Pancreas (tissue), 10 donors: ENCODE results near the gene WDR7. TPM values are rescaled to one million over a fixed set of nuclear protein-coding genes. Genes with fewer than 3 reads are reported as not detected.

Source experiments
- ATAC-seq, 4 donors: fragments of 200-7000 bp; cut with Tn5 transposase; one replicate each; pipeline versions ENCODE4 v1.8.0 to v1.9.1; 2020; ENCODE audit warnings: mild to moderate bottlenecking in 4 of 4, moderate library complexity in 4 of 4
- DNase-seq, 6 donors: peaks; one replicate each; pipeline ENCODE4 v3.0.0-alpha.2; 2020
- FAIRE-seq: peaks from 2 replicates; lab custom pipeline; 2012; peaks lifted over from hg19 to GRCh38; lab: Jason Lieb, UNC
- H3K27ac ChIP-seq, 4 donors: fragments of 200-600 bp; sonication (generic); 1 replicate in 3 of 4; 2 replicates in 1 of 4; pipeline versions ENCODE4 v1.5.0 to v1.8.0; 2020
- H3K27me3 ChIP-seq, 4 donors: fragments of 200-600 bp; one replicate each; pipeline ENCODE4 v1.8.0; 2021
- H3K36me3 ChIP-seq, 3 donors: fragments of 200-600 bp; sonication (generic) in 1 of 3; one replicate each; pipeline versions ENCODE4 v1.5.0 to v1.8.0; 2020 to 2021
- H3K4me1 ChIP-seq, 3 donors: fragments of 200-600 bp; one replicate each; pipeline ENCODE4 v1.8.0; 2021
- H3K4me3 ChIP-seq, 4 donors: fragments of 200-600 bp; sonication (generic) in 2 of 4; one replicate each; pipeline versions ENCODE4 v1.5.0 to v1.8.0; 2020 to 2021
- H3K9me3 ChIP-seq, 4 donors: fragments of 200-600 bp; one replicate each; pipeline ENCODE4 v1.8.0; 2021
- WGBS, 2 donors: extraction: QIAGEN DNeasy Blood & Tissue Kit; methylation state at CpG; one replicate each; pipeline ENCODE4 v1.1.7; 2013; 5-methylcytosine and 5-hydroxymethylcytosine counted together
- intact Hi-C, 3 donors: fragments of 100-400 bp; cut with DNase I; formaldehyde crosslinking; loops; one replicate each; pipeline versions ENCODE4 v1.11.1 to v1.14.2; 2022
- polyA plus RNA-seq, 2 donors: library from polyadenylated mRNA; stranded (reverse); fragments of 200-250 nt; gene quantifications; one replicate each; pipeline ENCODE4 v1.2.3, GENCODE V29; 2013
- total RNA-seq, 6 donors: library from RNA; stranded (reverse); fragmentation: NEBNext Ultra II Directional in 4 of 6; extraction: Animal tissue kit (Norgen Biotek cat#: 25700) in 4 of 6; gene quantifications; one replicate each; pipeline versions ENCODE4 v1.2.1 to v1.2.4, GENCODE V29; 2021 to 2023
- TF ChIP-seq, protein P1 (sequence below), 4 donors: fragments of 200-600 bp; sonication (generic) in 3 of 4; IDR thresholded peaks; one replicate each; pipeline versions ENCODE4 v1.5.0 to v1.8.0; 2021; ENCODE audit warnings: antibody characterized with exemption in 4 of 4
- donor health status: healthy with polysubstance abuse.
- donor health status: DM: no; HTN: no; CAD: no; lungs with moderate emphysema.
- donor health status: DM: no; HTN: no; CAD: no.
- donor health status: control.
- donor health status: control.
- donor health status: Bipolar disorder and iron deficiency.
- donor health status: DM: yes; HTN: yes; CAD: no.
- donor health status: DM: no; HTN: no; CAD: no.
- donor health status: DM: no; HTN: no; CAD: no.
- donor health status: DM: yes; HTN: yes; CAD: no.

WDR7 gene
- total and polyA plus RNA-seq, 8 donors = 2.5 to 14.4 (median 10.3) TPM

DNA sequence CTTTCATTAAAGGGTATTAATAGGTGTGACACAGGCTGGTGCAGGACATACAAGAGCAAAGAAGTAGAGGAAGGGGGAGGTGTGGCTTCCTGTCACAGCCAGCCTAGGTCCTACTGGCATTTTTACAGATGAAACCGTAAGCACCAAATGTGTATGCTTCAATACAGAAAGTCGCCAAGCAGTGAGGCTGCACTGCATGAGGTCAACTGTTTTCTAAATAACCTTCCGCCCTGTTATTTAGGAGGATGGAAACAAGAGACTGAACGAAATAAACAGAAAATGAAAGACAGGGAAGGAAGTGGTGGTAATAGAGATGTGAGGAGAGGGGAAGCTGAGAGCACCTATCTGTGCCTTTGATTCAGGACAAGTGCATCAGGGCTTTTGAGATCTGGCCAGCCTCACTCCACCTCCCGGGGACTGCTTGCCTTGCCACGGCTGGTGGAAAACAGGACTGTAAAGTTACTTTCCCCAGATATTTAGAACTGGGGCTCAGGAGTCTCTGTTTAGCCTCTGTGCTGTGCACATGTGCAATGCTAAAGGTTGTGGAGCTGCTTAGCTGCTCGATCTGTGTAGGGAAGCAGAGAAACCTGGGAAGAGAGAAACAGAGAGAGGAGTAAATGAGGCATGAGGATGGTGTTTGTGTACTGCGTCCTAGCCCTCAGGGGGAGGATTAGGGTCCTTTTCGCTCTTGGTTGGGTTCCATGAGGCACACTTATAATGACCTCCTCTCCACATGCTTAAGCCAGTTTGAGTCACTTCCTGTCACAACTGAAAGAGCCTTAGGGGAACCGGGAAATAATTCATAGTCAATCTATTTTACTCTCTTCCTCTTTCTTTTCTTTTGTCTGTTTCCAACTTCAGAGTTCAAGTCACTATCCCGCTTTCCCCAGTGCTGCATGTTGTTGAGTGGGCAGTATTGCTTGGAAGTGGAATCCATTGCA lies 433.4 kb downstream of the WDR7 start:
- Histone ChIP-seq H3K9me3 (no peaks in the 10 kb centered on the region), H3K4me3 (no peak overlapping the region), H3K36me3 (no peaks in the 10 kb centered on the region), H3K4me1 (no peaks in the 10 kb centered on the region), H3K27ac (no peak overlapping the region), H3K27me3 (no peaks in the 10 kb centered on the region)
- DNase-seq = no peak
- TF ChIP-seq, protein P1, sequence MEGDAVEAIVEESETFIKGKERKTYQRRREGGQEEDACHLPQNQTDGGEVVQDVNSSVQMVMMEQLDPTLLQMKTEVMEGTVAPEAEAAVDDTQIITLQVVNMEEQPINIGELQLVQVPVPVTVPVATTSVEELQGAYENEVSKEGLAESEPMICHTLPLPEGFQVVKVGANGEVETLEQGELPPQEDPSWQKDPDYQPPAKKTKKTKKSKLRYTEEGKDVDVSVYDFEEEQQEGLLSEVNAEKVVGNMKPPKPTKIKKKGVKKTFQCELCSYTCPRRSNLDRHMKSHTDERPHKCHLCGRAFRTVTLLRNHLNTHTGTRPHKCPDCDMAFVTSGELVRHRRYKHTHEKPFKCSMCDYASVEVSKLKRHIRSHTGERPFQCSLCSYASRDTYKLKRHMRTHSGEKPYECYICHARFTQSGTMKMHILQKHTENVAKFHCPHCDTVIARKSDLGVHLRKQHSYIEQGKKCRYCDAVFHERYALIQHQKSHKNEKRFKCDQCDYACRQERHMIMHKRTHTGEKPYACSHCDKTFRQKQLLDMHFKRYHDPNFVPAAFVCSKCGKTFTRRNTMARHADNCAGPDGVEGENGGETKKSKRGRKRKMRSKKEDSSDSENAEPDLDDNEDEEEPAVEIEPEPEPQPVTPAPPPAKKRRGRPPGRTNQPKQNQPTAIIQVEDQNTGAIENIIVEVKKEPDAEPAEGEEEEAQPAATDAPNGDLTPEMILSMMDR (IDR thresholded peaks at IDR 0.05) = no peak
- no peak for FAIRE-seq
- intact Hi-C loops = no loop called here
- ATAC-seq = peak in 1 of 4 donors; percentile 32
- WGBS, 2 donors = 52 to 63% methylated on average over 11 of the region's 11 CpGs

DNA sequence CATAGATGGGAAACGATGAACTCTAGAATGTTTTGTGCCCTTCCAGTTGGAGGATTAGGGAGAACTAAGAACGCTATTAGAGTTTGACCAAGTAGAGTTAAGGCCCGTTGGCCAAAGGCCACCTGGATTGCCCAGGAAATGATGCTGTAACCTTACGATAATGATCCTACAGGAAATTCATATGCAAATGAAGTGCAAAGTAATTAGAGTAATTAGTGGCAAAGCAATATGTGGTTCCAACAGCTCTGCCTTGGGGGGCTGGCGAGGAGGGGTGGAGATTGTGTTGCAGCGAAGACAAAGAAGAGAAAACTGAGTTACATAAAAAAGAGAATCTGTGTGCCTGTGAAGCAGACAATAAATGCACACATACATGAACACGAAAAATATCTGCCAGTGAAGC lies 434.2 kb downstream of the WDR7 start:
- Histone ChIP-seq H3K27ac (no peak overlapping the region), H3K27me3 (no peaks in the 10 kb centered on the region), H3K9me3 (no peaks in the 10 kb centered on the region), H3K4me1 (no peaks in the 10 kb centered on the region), H3K36me3 (no peaks in the 10 kb centered on the region), H3K4me3 (no peak overlapping the region)
- TF ChIP-seq, protein P1 (IDR thresholded peaks at IDR 0.05) = no peak
- intact Hi-C loops = no loop called here
- WGBS, 2 donors = 60 to 70% methylated on average over 7 of the region's 7 CpGs
- DNase-seq = no peak
- ATAC-seq = no peak
- FAIRE-seq = no peak

DNA sequence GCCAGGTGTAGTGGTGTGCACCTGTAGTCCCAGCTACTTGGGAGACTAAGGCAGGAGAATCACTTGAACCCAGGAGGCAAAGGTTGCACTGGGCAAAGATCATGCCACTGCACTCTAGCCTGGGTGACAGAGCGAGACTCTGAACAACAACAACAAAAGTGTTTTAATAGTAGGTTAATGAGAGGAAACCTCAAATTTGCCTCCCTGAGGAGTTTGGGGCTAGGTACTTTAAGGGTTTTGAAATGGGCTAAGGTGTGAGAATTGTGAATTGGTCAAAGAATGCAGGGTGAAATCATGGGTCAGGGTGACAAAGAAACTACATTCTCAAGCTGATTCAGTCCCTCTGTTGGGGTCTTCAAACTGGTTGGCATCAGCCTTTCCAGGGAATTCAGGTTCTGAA lies 435.0 kb downstream of the WDR7 start:
- 73 to 90% methylated on average over 1 of the region's 1 CpG for WGBS, 2 donors

More for the DNA sequence above, 435.0 kb downstream of the WDR7 start:
- no peak for ATAC-seq
- FAIRE-seq = no peak
- Histone ChIP-seq H3K9me3 (no peaks in the 10 kb centered on the region), H3K27ac (no peak overlapping the region), H3K4me1 (no peaks in the 10 kb centered on the region), H3K4me3 (no peak overlapping the region), H3K36me3 (no peaks in the 10 kb centered on the region), H3K27me3 (no peaks in the 10 kb centered on the region)
- TF ChIP-seq, protein P1 (IDR thresholded peaks at IDR 0.05) = no peak
- intact Hi-C loops = no loop called here
- no peak for DNase-seq

Other genes starting within 250 kb of the WDR7 start
- 10 to 100 TPM; 33.0 to 46.5 (median 35.7) TPM for gene TXNL1, start 12.8 kb upstream of the WDR7 start, total RNA-seq
- gene TXNL1, start 12.8 kb upstream of the WDR7 start, polyA plus RNA-seq = 10 to 100 TPM; 36.0 to 42.9 TPM